Renal pelvis (tissue), 4 donors: Measurements from ENCODE around the gene LUZP2. TPM values are rescaled to one million over a fixed set of nuclear protein-coding genes. Genes with fewer than 3 reads are reported as not detected.
A peak's percentile ranks its signal among the peaks of the same experiment; 100 is the strongest.
"Not testable (repeated sequence)": the region's sequence is repeated elsewhere in the genome, so short reads cannot be mapped to it uniquely, and the experiment has no call there.

Experiments used
- DNase-seq: peaks from one replicate; pipeline ENCODE4 v3.0.0-alpha.2; 2013
- polyA plus RNA-seq, 3 donors: library from polyadenylated mRNA; unstranded; fragments of 120-200 nt; gene quantifications; one replicate each; pipeline ENCODE4 v1.2.1, GENCODE V29; 2013; ENCODE audit not compliant: insufficient read length in 3 of 3

LUZP2 gene
- polyA plus RNA-seq, 3 donors = 1.1 to 2.2 (median 1.7) TPM

GRCh38 chr11:24819006-24819405, 322.2 kb downstream of the LUZP2 start:
- no peak for DNase-seq

GRCh38 chr11:24819863-24820434, 323.1 kb downstream of the LUZP2 start:
- DNase-seq = no peak

- no peak for DNase-seq
These were observed 323.7 kb downstream of the LUZP2 start for GRCh38 chr11:24820541-24820940.

- DNase-seq = peak; percentile 1
These were observed 332.2 kb downstream of the LUZP2 start for GRCh38 chr11:24828938-24829605.

GRCh38 chr11:24833573-24833972, 336.7 kb downstream of the LUZP2 start:
- DNase-seq = no peak

GRCh38 chr11:24837112-24837511, 340.3 kb downstream of the LUZP2 start:
- DNase-seq = no peak

GRCh38 chr11:24842308-24842707, 345.5 kb downstream of the LUZP2 start:
- no peak for DNase-seq

GRCh38 chr11:24844406-24844805, 347.6 kb downstream of the LUZP2 start:
- no peak for DNase-seq

GRCh38 chr11:24848857-24849256, 352.0 kb downstream of the LUZP2 start:
- DNase-seq = no peak

GRCh38 chr11:24855951-24856350, 359.1 kb downstream of the LUZP2 start:
- no peak for DNase-seq

GRCh38 chr11:24859801-24860300, 363.0 kb downstream of the LUZP2 start:
- no peak for DNase-seq

GRCh38 chr11:24861440-24861839, 364.6 kb downstream of the LUZP2 start:
- no peak for DNase-seq

- DNase-seq = no peak
These were observed 369.9 kb downstream of the LUZP2 start for GRCh38 chr11:24866743-24867142.

GRCh38 chr11:24870048-24870447, 373.2 kb downstream of the LUZP2 start:
- DNase-seq = no peak

- no peak for DNase-seq
These were observed 375.3 kb downstream of the LUZP2 start for GRCh38 chr11:24872186-24872585.

- DNase-seq = no peak
These were observed 375.9 kb downstream of the LUZP2 start for GRCh38 chr11:24872651-24873311.

GRCh38 chr11:24880962-24881361, 384.1 kb downstream of the LUZP2 start:
- DNase-seq = no peak

GRCh38 chr11:24885580-24886173, 388.8 kb downstream of the LUZP2 start:
- DNase-seq = no peak

- DNase-seq = no peak
These were observed 390.2 kb downstream of the LUZP2 start for GRCh38 chr11:24886880-24887619.

GRCh38 chr11:24890426-24890825, 393.6 kb downstream of the LUZP2 start:
- DNase-seq = no peak

GRCh38 chr11:24891845-24892492, 395.1 kb downstream of the LUZP2 start:
- DNase-seq = not testable (repeated sequence)
